IMR-90 (cell line): ENCODE measurements around the gene DNAH8.

Source experiments
- CEBPB ChIP-seq: IDR thresholded peaks from 2 replicates; pipeline ENCODE4 v1.6.1; 2012; ENCODE audit warnings: low read depth, low read length, improper control_type of control experiment
- CHD1 ChIP-seq: IDR thresholded peaks from 2 replicates; pipeline ENCODE4 v1.6.1; 2012; ENCODE audit warnings: low read depth, low read length, improper control_type of control experiment
- MXI1 ChIP-seq: IDR thresholded peaks from 2 replicates; pipeline ENCODE4 v1.6.1; 2012; ENCODE audit warnings: low read depth, mild to moderate bottlenecking, low read length, moderate library complexity, borderline replicate concordance
- NFE2L2 ChIP-seq: fragments of 150-350 bp; IDR thresholded peaks from 2 replicates; pipeline ENCODE4 v1.6.1; 2016; ENCODE audit warnings: low read depth, mild to moderate bottlenecking, low read length
- POLR2A ChIP-seq: IDR thresholded peaks from 2 replicates; pipeline ENCODE4 v1.6.1; 2012; ENCODE audit warnings: mild to moderate bottlenecking, low read depth, low read length
- SMC3 ChIP-seq: fragments of 150-350 bp; IDR thresholded peaks from 2 replicates; pipeline ENCODE4 v1.6.1; 2016; ENCODE audit warnings: low read depth, mild to moderate bottlenecking, antibody characterized with exemption, low read length, moderate library complexity
- TF ChIP-seq, protein P1 (sequence below): fragments of 150-350 bp; IDR thresholded peaks from 2 replicates; pipeline ENCODE4 v1.6.1; 2017; ENCODE audit warnings: mild to moderate bottlenecking, antibody characterized with exemption, low read length, low read depth
- TF ChIP-seq, protein P2 (sequence below): conservative IDR thresholded peaks from 2 replicates; pipeline ENCODE4 v1.5.1; 2012; ENCODE audit warnings: mild to moderate bottlenecking, low read depth, low read length, improper control_type of control experiment

DNA sequence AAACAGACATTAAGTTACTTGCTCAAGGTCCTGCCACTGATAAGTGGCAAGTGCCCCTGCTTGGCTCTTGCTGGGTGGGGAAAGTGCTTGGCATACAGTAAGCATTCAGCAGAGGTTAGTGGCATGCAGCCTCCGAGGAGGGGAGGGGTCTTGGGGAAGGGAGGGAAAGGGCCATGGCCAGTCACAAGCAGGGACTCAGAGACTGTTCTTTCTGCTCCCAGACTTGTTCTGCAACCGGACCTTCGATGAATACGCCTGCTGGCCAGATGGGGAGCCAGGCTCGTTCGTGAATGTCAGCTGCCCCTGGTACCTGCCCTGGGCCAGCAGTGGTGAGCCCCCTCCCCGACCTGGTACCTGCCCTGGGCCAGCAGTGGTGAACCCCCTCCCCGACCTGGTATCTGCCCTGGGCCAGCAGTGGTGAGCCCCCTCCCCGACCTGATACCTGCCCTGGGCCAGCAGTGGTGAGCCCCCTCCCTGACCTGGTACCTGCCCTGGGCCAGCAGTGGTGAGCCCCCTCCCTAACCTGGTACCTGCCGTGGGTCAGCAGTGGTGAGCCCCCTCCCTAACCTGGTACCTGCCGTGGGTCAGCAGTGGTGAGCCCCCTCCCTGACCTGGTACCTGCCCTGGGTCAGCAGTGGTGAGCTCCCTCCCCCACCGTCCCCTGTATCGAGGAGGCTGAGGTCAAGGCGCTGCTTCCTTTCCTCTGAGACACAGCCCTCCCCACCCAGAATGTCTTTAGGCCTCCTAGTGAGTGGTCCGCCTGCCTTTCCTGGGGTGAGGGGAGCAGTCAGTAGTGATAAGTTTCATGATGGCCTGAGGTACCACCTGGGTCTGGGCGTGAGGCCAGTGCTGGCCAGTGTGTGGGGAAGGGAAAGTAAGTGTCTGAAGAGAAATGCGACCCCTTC lies 342.4 kb downstream of the DNAH8 start:
- TF ChIP-seq, protein P1, sequence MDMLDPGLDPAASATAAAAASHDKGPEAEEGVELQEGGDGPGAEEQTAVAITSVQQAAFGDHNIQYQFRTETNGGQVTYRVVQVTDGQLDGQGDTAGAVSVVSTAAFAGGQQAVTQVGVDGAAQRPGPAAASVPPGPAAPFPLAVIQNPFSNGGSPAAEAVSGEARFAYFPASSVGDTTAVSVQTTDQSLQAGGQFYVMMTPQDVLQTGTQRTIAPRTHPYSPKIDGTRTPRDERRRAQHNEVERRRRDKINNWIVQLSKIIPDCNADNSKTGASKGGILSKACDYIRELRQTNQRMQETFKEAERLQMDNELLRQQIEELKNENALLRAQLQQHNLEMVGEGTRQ = no peak
- TF ChIP-seq SMC3 (no peak), CEBPB (no peak), CHD1 (no peak), MXI1 (no peak), POLR2A (no peak), NFE2L2 (no peak)
- TF ChIP-seq, protein P2, sequence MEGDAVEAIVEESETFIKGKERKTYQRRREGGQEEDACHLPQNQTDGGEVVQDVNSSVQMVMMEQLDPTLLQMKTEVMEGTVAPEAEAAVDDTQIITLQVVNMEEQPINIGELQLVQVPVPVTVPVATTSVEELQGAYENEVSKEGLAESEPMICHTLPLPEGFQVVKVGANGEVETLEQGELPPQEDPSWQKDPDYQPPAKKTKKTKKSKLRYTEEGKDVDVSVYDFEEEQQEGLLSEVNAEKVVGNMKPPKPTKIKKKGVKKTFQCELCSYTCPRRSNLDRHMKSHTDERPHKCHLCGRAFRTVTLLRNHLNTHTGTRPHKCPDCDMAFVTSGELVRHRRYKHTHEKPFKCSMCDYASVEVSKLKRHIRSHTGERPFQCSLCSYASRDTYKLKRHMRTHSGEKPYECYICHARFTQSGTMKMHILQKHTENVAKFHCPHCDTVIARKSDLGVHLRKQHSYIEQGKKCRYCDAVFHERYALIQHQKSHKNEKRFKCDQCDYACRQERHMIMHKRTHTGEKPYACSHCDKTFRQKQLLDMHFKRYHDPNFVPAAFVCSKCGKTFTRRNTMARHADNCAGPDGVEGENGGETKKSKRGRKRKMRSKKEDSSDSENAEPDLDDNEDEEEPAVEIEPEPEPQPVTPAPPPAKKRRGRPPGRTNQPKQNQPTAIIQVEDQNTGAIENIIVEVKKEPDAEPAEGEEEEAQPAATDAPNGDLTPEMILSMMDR = no peak
